WTC11 (cell line): ENCODE data around the gene SGPP2.

Experiments used
- ZBTB21 ChIP-seq: sonication (generic); formaldehyde crosslinking; IDR thresholded peaks from 2 replicates; pipeline ENCODE4 v1.8.1; 2023; ENCODE audit warnings: mild to moderate bottlenecking, missing genetic modification reagents, borderline replicate concordance
- TF ChIP-seq, protein P1 (sequence below): fragments of 200-600 bp; IDR thresholded peaks from 2 replicates; pipeline ENCODE4 v1.8.0; 2022; ENCODE audit warnings: antibody characterized with exemption

DNA sequence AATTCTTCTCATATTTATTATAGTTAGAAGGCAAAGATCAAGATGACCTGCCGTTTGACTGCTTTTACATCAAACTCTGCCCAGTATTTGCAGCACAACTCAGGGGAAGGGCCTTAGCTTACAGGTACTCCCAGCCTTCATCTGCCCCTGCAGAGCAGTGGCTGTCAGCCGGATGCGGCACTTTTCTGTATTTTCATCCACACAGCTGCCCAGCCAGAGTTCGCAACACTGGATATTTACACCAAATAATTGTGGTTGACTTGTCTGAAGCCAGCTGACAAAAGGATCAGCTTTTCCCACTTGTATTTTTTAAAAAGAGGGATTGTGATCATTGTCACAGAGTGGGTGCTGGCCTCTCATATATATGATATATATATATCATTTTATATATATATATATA, 136.8 kb downstream of the SGPP2 start:
- TF ChIP-seq, protein P1, sequence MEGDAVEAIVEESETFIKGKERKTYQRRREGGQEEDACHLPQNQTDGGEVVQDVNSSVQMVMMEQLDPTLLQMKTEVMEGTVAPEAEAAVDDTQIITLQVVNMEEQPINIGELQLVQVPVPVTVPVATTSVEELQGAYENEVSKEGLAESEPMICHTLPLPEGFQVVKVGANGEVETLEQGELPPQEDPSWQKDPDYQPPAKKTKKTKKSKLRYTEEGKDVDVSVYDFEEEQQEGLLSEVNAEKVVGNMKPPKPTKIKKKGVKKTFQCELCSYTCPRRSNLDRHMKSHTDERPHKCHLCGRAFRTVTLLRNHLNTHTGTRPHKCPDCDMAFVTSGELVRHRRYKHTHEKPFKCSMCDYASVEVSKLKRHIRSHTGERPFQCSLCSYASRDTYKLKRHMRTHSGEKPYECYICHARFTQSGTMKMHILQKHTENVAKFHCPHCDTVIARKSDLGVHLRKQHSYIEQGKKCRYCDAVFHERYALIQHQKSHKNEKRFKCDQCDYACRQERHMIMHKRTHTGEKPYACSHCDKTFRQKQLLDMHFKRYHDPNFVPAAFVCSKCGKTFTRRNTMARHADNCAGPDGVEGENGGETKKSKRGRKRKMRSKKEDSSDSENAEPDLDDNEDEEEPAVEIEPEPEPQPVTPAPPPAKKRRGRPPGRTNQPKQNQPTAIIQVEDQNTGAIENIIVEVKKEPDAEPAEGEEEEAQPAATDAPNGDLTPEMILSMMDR = no peak
- no peak for TF ChIP-seq ZBTB21 (CRISPR knock-in tag)
